NOMO-1 treated with dmso at 0.1 percent for 144 hours (cell line): ENCODE measurements around the gene EID3.
"Not testable (repeated sequence)": the region's sequence is repeated elsewhere in the genome, so short reads cannot be mapped to it uniquely, and the experiment has no call there.

Source experiments
- DNase-seq: peaks from one replicate; lab custom pipeline; 2025; ENCODE audit not compliant: unreplicated experiment; lab: John Stamatoyannopoulos, UW

EID3 gene

GRCh38 chr12:104310751-104311633 is 7.5 kb downstream of the EID3 start:
- DNase-seq = no peak

- no peak for DNase-seq
Observed at GRCh38 chr12:104312202-104312601, 8.7 kb downstream of the EID3 start.

GRCh38 chr12:104312654-104313053 is 9.1 kb downstream of the EID3 start:
- DNase-seq = no peak

- DNase-seq = no peak
Observed at GRCh38 chr12:104313568-104314241, 10.2 kb downstream of the EID3 start.

GRCh38 chr12:104314242-104314614 is 10.7 kb downstream of the EID3 start:
- no peak for DNase-seq

GRCh38 chr12:104315326-104316224 is 12.0 kb downstream of the EID3 start:
- DNase-seq = no peak

DNA sequence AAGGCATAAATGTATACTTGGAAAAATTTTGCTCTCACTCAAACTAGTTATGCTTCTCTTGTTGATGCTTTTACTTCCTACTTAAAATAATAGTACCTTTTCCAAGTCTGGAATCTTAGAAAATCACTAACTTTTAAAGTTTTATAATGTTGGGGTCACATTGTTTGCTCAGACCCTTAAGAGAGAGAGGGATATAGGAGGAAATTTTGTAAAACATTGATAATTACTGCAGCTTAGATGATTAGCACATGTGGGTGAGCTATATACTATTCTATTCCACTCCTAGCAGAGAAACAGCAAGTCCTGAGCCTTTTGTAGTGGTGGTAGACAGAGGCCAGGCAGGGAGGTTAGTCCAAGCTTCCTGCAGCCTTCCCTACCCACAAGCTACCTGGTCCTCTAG is 13.4 kb downstream of the EID3 start:
- DNase-seq = no peak

DNA sequence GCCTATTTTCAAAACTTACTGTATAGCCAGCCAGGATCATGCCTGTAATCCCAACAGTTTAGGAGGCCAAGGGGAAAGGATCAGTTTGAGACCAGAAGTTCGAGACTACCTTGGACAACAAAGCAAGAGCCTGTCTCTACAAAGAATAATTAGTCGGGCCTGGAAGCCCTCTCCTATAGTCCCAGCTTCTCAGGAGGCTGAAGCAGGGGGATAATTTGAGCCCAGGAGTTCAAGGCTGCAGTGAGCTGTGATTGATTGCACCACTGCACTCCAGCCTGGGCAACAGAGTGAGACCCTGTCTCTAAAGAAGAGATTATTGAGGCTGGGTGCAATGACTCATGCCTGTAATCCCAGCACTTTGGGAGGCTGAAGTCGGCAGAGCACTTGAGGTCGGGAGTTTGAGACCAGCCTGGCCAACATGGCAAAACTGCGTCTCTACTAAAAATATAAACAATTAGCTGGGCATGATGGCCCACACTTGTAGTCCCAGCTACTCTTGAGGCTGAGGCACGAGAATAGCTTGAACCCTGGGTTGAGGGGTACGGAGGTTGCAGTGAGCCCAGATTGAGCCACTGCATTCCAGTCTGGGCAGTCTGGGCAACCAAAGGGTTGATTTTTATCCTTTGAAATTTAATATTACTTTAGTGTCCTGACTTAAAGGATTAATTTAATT is 14.1 kb downstream of the EID3 start:
- no peak for DNase-seq

GRCh38 chr12:104319028-104319427 is 15.5 kb downstream of the EID3 start:
- no peak for DNase-seq

- DNase-seq = no peak
Observed at GRCh38 chr12:104319918-104320626, 16.5 kb downstream of the EID3 start.

DNA sequence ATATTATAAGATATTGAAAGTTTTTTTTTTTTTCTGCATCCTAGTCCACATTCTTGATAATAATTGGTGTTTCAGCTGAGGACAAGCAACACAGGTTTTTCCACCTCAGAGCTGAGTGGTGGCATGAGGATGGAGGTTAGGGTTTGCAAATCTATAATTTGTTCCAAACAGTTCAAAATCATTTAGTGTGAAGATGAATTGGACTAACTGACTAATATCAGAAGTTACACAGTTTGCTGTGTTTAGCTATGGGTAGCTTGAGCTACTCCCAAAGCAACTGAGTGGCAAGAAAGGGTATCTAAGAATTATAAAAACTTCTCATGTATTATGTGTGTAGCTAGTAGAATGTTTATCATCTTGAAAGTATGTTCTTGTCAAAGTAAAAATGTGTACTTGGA is 17.1 kb downstream of the EID3 start:
- no peak for DNase-seq

- DNase-seq = no peak
Observed at GRCh38 chr12:104321949-104322348, 18.4 kb downstream of the EID3 start.

DNA sequence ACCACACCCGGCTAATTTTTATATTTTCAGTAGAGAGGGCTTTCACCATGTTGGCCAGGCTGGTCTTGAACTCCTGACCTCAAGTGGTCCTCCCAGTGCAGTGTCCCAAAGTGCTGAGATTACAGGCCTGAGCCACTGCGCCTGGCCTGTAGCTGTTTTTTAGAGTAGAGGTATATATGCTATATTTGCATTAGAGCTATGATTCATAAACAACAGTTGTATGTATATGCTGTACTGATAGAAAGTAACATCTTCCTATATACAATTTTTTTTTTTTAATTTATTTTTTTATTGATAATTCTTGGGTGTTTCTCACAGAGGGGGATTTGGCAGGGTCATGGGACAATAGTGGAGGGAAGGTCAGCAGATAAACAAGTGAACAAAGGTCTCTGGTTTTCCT is 19.0 kb downstream of the EID3 start:
- not testable (repeated sequence) for DNase-seq

DNA sequence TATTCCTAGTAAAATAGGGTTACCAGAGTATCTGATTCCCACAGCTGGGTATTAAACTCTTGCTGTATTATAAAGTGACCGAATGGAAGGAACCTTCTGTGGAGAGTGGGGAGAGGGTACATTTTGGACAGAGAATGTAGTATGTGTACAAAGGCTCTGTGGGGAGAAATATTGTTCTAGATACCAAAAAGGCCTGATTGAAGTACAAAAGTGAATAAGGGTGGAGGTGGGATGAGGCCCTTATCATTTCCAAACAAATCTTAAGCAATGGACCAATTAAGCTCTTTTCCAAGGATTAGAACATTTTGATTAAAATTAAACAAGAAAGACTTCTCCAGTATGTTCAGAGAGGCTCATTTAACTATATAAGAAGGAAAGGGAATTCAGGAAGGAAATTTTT is 20.4 kb downstream of the EID3 start:
- DNase-seq = no peak

GRCh38 chr12:104328278-104328677 is 24.7 kb downstream of the EID3 start:
- not testable (repeated sequence) for DNase-seq

GRCh38 chr12:104328790-104329189 is 25.3 kb downstream of the EID3 start:
- no peak for DNase-seq

DNA sequence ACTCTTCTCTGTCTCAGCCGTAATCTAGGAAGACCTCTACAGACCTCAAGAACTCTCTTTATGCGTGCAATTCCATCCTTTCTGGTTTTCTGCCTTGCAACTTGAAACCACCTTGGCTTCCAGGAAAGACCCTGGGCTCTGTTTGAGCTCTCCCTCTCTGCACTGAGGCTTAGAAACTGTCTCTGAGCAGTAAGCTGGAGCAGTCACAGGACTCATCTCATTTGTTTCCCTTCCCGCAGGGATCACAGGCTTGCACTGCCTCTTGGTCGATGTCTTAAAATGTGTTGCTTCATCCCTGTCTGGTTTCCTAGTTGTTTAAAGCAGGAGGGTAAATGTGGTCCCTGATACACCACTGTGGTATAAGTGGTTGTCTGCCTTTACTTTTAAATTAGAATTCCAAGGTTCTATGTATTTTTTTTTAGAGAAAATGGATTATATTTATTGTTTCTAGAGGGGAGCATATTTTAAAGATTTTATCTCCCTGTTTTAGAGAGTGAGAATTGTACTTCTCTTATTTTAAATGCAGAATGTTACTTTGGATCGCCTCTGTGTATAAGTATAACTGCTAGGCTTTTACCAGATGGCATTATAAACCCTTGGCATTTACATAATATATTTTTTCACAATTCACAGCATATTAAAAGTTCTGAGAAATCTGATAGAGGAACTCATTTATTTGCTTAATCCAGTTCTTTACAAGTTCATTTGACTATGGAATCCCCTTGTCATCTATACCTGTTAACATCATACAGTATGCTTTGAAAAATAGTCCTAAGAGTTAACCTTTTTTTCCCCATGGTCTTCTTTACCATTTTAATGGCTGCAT is 26.4 kb downstream of the EID3 start:
- no peak for DNase-seq

GRCh38 chr12:104331376-104331775 is 27.8 kb downstream of the EID3 start:
- DNase-seq = no peak

DNA sequence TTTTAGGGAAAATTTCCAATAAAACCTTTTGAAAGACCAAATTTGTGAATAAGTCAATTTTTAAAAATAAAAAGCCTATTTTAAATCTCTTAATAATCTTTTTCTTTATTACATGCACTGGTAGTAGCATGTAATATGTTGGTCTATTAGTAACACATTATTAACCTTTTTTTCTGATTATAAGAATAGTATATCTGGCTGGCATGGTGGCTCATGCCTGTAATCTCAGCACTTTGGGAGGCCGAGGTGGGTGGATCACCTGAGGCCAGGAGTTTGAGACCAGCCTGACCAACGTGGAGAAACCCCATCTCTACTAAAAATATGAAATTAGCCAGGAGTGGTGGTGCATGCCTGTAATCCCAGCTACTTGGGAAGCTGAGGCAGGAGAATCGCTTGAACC is 28.7 kb downstream of the EID3 start:
- not testable (repeated sequence) for DNase-seq
